GM18505 (cell line): Measurements from ENCODE around the gene DISC1.

Experiments
- ATAC-seq: cut with Tn5 transposase; IDR thresholded peaks from one replicate; pipeline ENCODE4 v1.9.1; 2021; ENCODE audit not compliant: unreplicated experiment
- POLR2A ChIP-seq: IDR thresholded peaks from 4 replicates; pipeline ENCODE4 v1.6.1; 2011; ENCODE audit warnings: borderline replicate concordance; ENCODE audit not compliant: insufficient read depth, insufficient read length; ENCODE audit errors: extremely low read depth

The DISC1 gene

DNA sequence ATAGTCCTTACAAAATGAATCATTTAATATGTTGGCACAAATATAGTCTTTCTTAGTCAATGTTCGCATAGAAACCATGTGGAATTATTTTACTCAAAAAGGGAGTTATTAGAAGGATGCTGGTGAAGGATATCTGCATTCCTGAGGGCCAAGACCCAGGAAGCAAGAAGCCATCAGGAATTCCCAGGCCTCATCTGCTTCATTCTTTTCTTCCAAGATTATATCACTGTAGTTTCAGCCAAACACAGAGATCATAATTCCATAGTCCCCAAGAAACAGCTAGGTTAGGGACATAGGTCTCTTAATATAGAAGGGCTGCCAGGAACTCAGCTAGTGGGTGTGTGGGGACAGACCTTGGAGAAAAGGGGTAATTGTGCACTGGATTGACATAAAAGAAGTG lies 28.6 kb upstream of the DISC1 start:
- no peak for ATAC-seq
- TF ChIP-seq POLR2A = no peak

DNA sequence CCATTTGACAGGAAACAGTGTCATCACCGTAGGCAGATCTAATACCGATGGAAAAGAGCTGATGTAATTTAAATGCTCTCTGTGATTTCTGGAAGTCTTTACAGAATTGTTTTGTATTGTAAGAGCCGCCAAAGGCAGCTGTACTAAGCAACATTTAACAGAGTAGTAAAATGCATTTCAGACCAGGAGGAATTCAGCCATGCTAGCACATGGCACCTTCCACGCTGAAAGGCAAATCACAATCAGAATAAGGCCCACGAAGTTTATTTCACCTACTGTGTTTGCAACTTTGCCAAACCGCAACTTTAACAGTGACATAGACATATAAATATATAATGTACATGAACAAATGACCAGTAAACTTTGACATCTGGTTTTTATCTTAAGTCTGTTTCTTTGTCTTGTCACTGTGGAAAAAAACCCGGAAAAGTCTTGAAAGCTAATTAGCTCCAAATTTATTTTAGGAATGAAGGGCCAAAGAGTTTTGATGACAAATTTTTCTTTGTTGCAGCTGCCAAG lies 26.1 kb upstream of the DISC1 start:
- ATAC-seq = no peak
- no peak for TF ChIP-seq POLR2A

DNA sequence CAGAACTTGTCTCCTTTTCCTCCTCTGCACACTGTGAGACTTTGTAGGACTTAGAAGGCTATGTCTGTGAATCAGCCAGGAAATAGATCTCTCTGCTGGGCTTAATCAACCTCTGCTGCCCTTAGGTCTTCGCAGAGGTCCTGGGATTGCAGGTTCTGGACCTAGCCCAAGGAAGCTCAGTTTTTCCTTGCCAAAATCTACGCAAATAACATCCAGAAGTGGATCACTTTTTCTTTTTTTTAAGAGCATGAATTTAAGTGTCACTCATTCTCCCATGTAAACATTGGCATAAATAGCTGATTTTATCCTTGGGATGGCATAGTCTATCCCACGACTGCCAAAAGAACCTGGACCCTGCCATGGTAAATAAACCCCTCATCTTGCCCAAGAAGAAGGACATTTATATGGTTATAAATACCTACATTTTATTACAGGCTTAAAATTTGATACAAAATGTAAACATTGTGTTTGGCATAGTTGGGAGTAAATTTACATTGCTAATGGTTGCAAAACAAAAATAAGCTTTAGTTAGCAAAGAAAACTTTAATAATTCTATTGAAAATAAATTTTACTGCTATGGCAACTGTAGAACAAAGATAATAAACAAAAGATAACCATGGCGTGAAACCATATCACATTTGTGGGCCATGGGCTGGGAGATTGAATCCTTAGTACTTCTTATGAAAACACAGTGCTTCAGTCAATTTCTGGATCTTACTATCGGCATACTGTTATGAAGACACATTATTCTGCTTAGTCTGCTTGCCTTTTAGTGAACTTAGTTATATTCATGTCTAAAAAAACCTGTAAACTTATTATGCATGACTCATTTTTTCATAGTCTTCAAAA lies 24.5 kb upstream of the DISC1 start:
- TF ChIP-seq POLR2A = no peak
- no peak for ATAC-seq

DNA sequence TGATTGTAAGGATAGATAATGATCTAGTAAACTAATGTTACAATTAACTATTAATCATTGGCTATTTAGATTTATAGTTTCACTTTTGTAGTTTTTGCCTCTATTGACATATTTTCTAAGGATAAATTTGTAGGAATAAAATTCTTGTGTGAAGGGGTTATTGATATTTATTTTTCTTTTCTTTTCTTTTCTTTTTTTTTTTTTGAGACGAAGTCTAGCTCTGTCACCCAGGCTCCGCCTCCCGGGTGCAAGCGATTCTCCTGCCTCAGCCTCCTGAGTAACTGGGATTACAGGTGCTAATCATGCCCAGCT lies 24.0 kb upstream of the DISC1 start:
- no peak for TF ChIP-seq POLR2A
- no peak for ATAC-seq

DNA sequence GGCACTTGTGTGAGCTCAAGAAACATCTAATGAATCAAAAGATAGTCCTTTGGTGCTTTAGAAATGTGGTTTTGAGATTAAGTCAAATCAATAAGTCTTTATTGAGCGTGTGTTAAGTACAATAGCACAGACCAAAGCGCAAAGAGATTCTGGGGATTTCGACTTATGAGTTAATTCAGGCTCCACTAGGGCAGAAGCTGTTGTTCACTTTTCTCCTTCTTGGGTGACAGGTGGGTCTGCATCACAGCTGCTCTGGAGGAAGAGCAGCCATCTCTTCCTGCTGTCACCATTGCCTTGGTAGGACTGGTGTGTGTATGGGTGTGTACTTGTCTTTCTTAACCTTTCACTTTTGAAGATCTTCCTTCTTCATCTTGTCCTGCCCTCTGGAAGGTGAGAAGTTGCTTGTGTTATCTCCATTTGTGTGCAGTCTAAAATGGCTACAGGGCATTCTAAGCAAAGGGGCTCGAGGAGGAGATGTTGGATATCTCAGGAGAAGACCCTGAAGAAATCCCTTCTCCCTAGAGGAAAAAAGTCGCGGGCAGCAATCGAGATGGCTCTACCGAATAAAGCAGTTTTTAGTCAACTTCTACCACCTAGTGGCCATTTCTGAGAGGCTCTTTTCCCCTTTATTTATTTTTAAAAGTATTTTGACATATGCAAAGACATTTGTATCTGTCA lies 22.9 kb upstream of the DISC1 start:
- no peak for TF ChIP-seq POLR2A
- no peak for ATAC-seq

DNA sequence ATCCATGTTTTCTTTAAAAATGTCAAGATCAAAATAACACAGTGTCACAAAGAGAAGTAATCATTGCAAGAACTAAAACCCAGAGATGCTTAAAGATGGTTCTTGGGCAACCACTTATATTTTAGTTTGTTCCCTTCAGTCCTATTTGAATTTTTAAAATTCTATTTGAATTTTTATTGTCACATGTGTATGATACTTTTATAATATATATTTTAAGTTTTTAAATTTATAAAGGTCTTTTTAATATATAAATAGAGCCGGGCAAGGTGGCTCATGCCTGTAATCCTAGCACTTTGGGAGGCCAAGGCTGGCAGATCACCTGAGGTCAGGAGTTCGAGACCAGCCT lies 22.3 kb upstream of the DISC1 start:
- ATAC-seq = no peak
- no peak for TF ChIP-seq POLR2A

DNA sequence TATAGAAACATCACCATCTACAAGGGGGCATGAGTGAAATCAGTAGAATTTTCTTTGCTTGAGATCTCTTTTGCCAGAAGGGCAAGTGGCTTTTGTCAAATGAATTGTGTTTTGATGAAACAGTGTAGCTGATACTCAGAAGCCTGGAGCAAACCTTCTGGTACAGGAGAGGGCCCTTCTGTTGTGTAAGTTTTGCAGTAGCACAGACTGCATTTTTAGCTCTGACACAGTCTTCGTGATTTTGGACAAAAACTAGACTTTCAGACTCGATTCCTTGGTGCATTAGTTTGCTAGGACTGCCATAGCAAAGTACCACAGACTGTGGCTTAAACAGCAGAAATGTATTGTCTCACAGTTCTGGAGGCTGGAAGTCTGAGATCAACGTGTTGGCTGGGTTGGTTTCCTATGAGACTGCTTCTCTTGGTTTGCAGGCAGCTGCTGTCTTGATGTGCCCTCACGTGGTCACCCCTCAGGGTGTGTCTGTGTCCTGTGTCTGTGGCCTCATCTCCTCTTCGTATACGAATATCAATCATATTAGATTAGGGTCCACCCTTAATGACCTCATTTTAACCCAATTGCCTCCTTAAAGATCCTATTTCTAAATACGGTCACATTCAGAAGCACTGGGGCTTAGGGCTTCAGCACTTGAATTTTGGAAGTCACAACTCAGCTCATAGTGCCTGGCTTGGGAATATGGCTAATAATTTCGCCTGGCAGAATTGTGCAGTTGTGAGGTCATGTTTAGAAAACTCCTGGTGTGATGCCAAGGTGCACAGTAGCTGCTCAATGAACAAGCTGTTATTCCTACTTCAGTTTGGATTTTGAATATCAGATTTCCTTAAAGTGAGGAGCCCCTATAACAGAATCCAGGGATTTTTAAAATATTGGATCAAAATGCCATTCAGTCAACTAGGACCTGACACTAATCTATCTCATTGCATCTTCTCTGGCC lies 21.2 kb upstream of the DISC1 start:
- TF ChIP-seq POLR2A = no peak
- no peak for ATAC-seq

DNA sequence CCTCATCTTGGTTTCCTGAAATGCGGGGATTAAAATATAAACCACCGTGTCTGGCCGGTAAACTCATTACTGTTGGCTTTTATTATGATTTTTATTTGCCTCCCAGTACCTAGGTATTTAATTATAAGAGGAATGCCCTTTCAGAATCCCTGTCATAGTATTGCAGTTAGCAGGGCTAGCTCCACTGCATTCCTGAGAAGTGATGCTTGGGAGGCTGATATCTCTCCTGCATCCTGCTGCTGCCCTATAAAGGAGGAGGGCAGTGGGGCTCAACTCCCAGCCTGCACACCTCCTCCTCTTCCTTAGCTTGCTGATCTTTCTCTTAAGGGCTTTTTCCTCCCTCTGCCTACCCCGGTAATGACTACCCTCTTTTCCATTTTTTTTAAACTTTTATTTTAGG lies 19.9 kb upstream of the DISC1 start:
- ATAC-seq = no peak
- TF ChIP-seq POLR2A = no peak

DNA sequence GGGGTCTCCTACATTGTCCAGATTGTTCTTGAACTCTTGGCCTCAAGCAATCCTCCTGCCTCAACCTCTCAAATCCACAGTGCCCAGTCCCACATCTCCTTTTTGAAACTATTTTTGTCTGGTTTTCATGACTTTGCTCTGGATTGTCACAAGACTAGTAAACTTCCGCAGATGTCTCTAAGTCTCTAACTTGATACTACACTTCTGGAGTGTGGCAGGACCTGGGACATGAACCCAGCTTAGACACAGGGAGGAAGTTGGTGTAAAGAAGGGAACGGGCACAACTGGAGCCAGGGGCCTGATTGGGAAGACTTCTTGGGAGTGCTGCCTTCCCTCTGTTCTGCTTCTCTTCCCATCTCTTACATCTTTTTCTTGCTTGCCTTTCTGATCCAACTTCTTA lies 16.2 kb upstream of the DISC1 start:
- TF ChIP-seq POLR2A = no peak
- ATAC-seq = no peak

DNA sequence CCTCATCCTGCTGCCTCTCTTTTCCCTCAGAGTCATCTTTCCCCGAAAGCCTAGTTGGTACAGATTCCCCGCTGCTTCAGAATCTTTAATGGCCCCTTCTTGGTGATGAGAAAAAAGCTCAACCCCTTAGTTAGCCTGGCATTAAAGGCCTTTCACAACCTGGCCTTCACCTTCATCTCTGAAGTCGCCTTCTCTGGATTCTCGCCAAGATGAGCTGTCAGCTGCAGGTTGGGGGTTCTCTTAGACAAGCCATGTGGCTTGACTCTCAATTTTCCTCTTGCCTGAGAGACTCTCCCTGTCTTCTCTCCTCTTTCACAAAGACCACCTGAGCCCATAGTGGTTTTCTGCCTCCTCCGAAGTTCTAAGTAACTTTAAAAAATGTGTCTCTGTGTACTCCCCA lies 15.5 kb upstream of the DISC1 start:
- no peak for ATAC-seq
- no peak for TF ChIP-seq POLR2A

DNA sequence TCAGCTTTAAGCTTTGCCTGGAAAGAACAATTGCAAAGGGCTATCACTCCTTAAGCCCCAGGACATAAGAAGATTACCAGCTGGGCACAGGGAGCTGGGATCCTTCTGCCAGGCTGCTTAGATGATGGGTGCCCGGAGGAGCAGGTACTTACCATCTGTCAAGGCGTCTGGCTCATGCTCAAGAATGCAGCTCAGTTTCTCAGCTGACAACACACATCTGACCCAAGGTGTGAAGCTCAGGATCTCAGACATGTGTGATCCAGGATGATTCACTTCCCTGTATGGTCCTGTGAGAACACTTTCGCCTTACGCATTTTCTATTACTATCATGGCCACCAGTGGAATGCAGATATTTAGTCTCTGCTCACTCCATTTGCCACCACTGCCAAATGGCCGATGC lies 14.7 kb upstream of the DISC1 start:
- ATAC-seq = no peak
- TF ChIP-seq POLR2A = no peak

DNA sequence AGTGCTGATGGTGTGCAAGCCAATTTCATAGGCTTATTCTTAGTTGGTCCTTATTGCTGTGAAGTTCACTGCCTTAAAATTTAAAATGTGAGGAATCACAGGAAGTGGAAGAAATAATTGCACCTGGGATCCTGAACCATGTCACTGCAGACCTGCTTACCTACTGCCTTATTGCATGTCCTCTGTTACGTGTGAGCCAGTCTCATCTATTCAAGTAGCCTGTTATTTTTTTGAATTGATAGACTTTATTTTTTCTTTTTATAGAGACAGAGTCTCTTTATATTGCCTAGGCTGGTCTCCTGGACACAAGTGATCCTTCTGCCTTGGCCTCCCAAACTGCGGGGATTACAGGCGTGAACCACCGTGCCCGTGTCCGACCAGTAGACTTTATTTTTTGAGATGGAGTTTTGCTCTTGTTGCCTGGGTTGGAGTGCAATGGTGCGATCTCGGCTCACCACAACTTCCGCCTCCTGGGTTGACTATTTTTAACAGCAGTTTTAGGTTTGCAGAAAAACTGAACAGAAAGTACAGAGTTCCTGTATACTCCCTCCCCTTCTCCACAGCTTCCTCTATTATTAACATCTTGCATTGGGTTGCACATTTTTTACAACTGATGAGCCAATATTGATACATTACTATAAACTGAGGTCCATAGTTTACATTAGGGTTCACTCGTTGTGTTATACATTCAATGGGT lies 14.0 kb upstream of the DISC1 start:
- no peak for TF ChIP-seq POLR2A
- peak; percentile 94 for ATAC-seq
